Measurements from ENCODE around the gene LRRC7.

LRRC7 gene

DNA sequence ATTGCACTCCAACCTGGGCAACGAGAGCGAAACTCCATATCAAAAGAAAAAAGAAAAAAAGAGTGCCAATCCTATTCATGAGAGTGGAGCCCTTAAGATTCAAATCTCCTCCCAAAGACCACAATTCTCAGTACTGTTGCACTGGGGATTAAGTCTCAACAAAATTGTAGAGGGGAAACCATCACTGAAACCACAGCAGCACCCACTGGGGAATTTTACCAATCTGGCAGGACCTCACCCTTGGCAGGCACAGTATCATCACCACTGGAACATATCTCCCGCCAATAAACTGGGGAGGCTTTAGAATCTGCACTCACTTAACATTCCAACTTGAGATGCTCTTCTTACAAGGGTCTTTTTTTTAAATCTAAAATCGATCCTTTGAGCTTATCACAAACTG lies 596.6 kb downstream of the LRRC7 start:
- TF ChIP-seq TEAD4 (IDR thresholded peaks at IDR 0.05): no peak
- TF ChIP-seq EGR1 (IDR thresholded peaks at IDR 0.05): no peak
- no peak for TF ChIP-seq TAF1 (IDR thresholded peaks at IDR 0.05; ENCODE audit: low read depth)
- no peak for TF ChIP-seq CEBPB (IDR thresholded peaks at IDR 0.05)
- no peak for TF ChIP-seq ZBTB7A (IDR thresholded peaks at IDR 0.05; ENCODE audit: low read depth)

DNA sequence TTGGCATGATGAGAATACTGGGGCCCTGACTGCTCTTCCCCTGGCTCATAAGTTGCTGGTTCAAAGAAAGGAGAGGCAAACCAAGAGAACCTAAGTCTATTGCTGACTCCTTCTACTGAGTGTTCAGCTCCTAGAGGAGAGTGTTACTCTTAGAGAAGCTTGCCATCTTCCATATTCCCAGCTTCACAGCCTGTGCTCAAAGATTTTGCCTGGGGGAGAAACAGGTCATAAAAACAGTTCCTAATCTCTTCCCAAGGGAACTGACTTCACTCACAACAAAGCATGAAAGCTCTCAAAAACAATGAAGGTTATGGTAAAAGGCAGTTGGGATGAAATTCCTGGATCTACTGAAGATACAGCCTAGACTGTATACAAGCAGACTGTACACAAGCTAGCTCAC lies 600.6 kb downstream of the LRRC7 start:
- TF ChIP-seq NFIC (IDR thresholded peaks at IDR 0.05) (no peak), TCF12 (IDR thresholded peaks at IDR 0.05; ENCODE audit: low read depth) (no peak), EGR1 (IDR thresholded peaks at IDR 0.05) (no peak), FOXM1 (IDR thresholded peaks at IDR 0.05; ENCODE audit: borderline replicate concordance, low read depth) (no peak), RAD21 (IDR thresholded peaks at IDR 0.05; ENCODE audit: low read depth) (no peak), CEBPB (IDR thresholded peaks at IDR 0.05) (no peak), CREB1 (IDR thresholded peaks at IDR 0.05; ENCODE audit: low read depth) (no peak), TAF1 (IDR thresholded peaks at IDR 0.05; ENCODE audit: low read depth) (no peak), EP300 (IDR thresholded peaks at IDR 0.05; ENCODE audit: borderline replicate concordance) (no peak), ZBTB7A (IDR thresholded peaks at IDR 0.05; ENCODE audit: low read depth) (no peak), TEAD4 (IDR thresholded peaks at IDR 0.05) (no peak), YY1 (IDR thresholded peaks at IDR 0.05; ENCODE audit: low read depth) (no peak)
- TF ChIP-seq, protein P1, sequence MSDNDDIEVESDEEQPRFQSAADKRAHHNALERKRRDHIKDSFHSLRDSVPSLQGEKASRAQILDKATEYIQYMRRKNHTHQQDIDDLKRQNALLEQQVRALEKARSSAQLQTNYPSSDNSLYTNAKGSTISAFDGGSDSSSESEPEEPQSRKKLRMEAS (IDR thresholded peaks at IDR 0.05): no peak
- TF ChIP-seq, protein P2, sequence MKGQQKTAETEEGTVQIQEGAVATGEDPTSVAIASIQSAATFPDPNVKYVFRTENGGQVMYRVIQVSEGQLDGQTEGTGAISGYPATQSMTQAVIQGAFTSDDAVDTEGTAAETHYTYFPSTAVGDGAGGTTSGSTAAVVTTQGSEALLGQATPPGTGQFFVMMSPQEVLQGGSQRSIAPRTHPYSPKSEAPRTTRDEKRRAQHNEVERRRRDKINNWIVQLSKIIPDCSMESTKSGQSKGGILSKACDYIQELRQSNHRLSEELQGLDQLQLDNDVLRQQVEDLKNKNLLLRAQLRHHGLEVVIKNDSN (IDR thresholded peaks at IDR 0.05): no peak
- TF ChIP-seq, protein P3, sequence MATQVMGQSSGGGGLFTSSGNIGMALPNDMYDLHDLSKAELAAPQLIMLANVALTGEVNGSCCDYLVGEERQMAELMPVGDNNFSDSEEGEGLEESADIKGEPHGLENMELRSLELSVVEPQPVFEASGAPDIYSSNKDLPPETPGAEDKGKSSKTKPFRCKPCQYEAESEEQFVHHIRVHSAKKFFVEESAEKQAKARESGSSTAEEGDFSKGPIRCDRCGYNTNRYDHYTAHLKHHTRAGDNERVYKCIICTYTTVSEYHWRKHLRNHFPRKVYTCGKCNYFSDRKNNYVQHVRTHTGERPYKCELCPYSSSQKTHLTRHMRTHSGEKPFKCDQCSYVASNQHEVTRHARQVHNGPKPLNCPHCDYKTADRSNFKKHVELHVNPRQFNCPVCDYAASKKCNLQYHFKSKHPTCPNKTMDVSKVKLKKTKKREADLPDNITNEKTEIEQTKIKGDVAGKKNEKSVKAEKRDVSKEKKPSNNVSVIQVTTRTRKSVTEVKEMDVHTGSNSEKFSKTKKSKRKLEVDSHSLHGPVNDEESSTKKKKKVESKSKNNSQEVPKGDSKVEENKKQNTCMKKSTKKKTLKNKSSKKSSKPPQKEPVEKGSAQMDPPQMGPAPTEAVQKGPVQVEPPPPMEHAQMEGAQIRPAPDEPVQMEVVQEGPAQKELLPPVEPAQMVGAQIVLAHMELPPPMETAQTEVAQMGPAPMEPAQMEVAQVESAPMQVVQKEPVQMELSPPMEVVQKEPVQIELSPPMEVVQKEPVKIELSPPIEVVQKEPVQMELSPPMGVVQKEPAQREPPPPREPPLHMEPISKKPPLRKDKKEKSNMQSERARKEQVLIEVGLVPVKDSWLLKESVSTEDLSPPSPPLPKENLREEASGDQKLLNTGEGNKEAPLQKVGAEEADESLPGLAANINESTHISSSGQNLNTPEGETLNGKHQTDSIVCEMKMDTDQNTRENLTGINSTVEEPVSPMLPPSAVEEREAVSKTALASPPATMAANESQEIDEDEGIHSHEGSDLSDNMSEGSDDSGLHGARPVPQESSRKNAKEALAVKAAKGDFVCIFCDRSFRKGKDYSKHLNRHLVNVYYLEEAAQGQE (IDR thresholded peaks at IDR 0.05; ENCODE audit: low read depth): no peak

DNA sequence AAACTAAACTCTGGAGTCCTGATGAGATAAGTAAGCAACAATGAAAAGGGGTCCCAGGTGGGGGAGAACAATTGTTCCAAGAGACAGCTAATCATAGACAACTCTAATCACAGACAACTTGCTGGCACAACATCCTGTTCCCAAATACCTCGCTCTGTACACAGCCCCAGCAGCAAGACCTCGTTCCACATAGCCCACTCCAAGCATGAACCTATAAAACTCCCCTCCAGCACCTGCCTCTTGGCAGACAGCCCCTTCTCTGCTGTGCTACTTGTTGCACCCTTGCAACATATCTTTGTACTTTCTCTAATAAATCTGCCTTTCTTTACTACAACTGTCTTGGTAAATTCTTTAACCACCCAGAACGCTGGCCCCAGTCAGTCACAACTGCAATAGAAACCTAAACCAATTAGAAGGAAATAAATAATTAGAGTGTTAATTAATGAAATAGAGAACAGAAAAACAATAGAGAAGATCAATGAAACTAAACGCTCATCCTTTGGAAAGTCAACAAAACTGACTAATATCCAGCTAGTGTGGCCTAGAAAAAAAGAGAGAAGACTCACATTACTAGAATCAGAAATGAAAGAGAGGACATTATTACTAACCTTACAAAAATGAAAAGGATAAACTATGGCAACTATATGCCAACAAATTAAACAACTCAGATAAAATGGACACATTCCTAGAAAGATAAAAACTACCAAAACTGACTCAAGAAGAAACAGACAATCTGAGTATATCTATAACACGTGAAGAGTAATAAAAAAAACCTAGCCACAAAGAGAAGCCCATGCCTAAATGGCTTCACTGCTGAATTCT lies 601.5 kb downstream of the LRRC7 start:
- TF ChIP-seq EGR1 (IDR thresholded peaks at IDR 0.05) (no peak), NFIC (IDR thresholded peaks at IDR 0.05) (no peak), EP300 (IDR thresholded peaks at IDR 0.05; ENCODE audit: borderline replicate concordance) (no peak), YY1 (IDR thresholded peaks at IDR 0.05; ENCODE audit: low read depth) (no peak)
- TF ChIP-seq, protein P1 (IDR thresholded peaks at IDR 0.05): no peak
- TF ChIP-seq, protein P3 (IDR thresholded peaks at IDR 0.05; ENCODE audit: low read depth): no peak

DNA sequence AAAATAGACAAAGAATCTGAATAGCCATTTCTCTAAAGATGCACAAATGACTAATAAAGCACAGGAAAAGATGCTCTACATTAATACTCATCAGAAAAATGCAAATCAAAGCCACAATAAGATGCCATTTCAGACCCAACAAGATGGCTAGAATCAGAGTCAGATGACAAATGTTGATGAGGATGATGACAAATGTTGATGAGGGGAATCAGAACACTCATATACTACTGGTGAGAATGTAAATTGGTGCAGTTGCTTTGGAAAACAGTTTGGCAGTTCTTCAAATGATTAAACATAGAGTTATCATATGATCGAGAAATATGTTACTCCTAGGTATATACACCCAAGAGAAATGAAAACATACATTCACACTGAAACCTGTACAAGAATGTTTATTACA lies 603.8 kb downstream of the LRRC7 start:
- no peak for TF ChIP-seq RAD21 (IDR thresholded peaks at IDR 0.05; ENCODE audit: low read depth)
- TF ChIP-seq, protein P2 (IDR thresholded peaks at IDR 0.05): no peak
- no peak for TF ChIP-seq TEAD4 (IDR thresholded peaks at IDR 0.05)
- TF ChIP-seq EP300 (IDR thresholded peaks at IDR 0.05; ENCODE audit: borderline replicate concordance): no peak
- no peak for TF ChIP-seq NFIC (IDR thresholded peaks at IDR 0.05)
- no peak for TF ChIP-seq ZBTB7A (IDR thresholded peaks at IDR 0.05; ENCODE audit: low read depth)
